Activated CD8-positive, alpha-beta T cell treated with anti-CD3 and anti-CD28 coated beads for 36 hours (primary cell): ENCODE measurements around the gene ABR. TPM values are rescaled to one million over a fixed set of nuclear protein-coding genes. Genes with fewer than 3 reads are reported as not detected.
"Not testable (repeated sequence)": the region's sequence is repeated elsewhere in the genome, so short reads cannot be mapped to it uniquely, and the experiment has no call there.

Experiments
- ATAC-seq: fragments of 200-7000 bp; cut with Tn5 transposase; one replicate; pipeline ENCODE4 v1.10.0; 2021; ENCODE audit warnings: mild to moderate bottlenecking, moderate library complexity
- CTCF ChIA-PET: fragments of 350-600 bp; sonication (Branson Sonifier 250); formaldehyde crosslinking; loops from one replicate; lab custom pipeline; 2021; ENCODE audit warnings: antibody characterized with exemption; lab: Charles Lee
- POLR2A ChIA-PET: fragments of 350-600 bp; sonication (Branson Sonifier 250); formaldehyde crosslinking; loops from one replicate; lab custom pipeline; 2021; ENCODE audit warnings: antibody characterized with exemption; lab: Charles Lee
- DNase-seq: peaks from one replicate; pipeline ENCODE4 v3.0.0-alpha.2; 2020
- H3K27ac Mint-ChIP-seq: one replicate; pipeline ENCODE4 v1.8.0; 2021; ENCODE audit warnings: mild to moderate bottlenecking, mixed read lengths
- H3K27me3 Mint-ChIP-seq: one replicate; pipeline ENCODE4 v1.8.0; 2021; ENCODE audit warnings: mixed read lengths
- H3K36me3 Mint-ChIP-seq: one replicate; pipeline ENCODE4 v1.8.0; 2021; ENCODE audit warnings: low read depth, mixed read lengths
- H3K4me1 Mint-ChIP-seq: one replicate; pipeline ENCODE4 v1.8.0; 2021; ENCODE audit warnings: low read depth, mixed read lengths
- H3K4me3 Mint-ChIP-seq: one replicate; pipeline ENCODE4 v1.8.0; 2021; ENCODE audit warnings: mild to moderate bottlenecking, moderate library complexity, mixed read lengths
- H3K9me3 Mint-ChIP-seq: one replicate; pipeline ENCODE4 v1.8.0; 2021; ENCODE audit warnings: mixed read lengths
- CTCF ChIP-seq: fragments of 200-600 bp; IDR thresholded peaks from one replicate; pipeline ENCODE4 v1.8.0; 2022; ENCODE audit warnings: antibody characterized with exemption, mild to moderate bottlenecking
- intact Hi-C: fragments of 100-400 bp; cut with micrococcal nuclease; formaldehyde crosslinking; loops from one replicate; pipeline ENCODE4 v1.10.0; 2022
- total RNA-seq, 2 experiments: library from RNA; stranded (reverse); gene quantifications; one replicate each; pipeline ENCODE4 v1.2.3, GENCODE V29; 2021

The ABR gene
- total RNA-seq, 2 experiments from 2014 or later = 44.4 to 46.6 TPM

- Mint-ChIP-seq H3K27me3 (no peaks in the 10 kb centered on the region), H3K4me1 (peaks cover 4% of the 10 kb centered on the region), H3K36me3 (no peaks in the 10 kb centered on the region), H3K27ac (no peak overlapping the region), H3K9me3 (no peaks in the 10 kb centered on the region), H3K4me3 (no peak overlapping the region)
- no peak for TF ChIP-seq CTCF
- ChIA-PET CTCF (interaction anchor here (1.4 to 1.8 kb wide), 2 partner anchors 8 to 10 kb away, joined by 4 to 5 read pairs; no protein-coding TSS in a partner anchor), POLR2A (no interaction called here)
- ATAC-seq = no peak
- intact Hi-C loops = no loop called here
- no peak for DNase-seq
These were observed 131.8 kb downstream of the ABR start for GRCh38 chr17:1047879-1048470.

GRCh38 chr17:1047177-1047878 lies 132.5 kb downstream of the ABR start:
- intact Hi-C loops = no loop called here
- H3K27me3 Mint-ChIP-seq = no peaks in the 10 kb centered on the region
- no peak for ATAC-seq
- POLR2A ChIA-PET = no interaction called here
- DNase-seq = no peak
- H3K9me3 Mint-ChIP-seq = no peaks in the 10 kb centered on the region
- CTCF ChIA-PET = interaction anchor here (1.4 to 1.8 kb wide), 2 partner anchors 9 to 11 kb away, joined by 4 to 5 read pairs; no protein-coding TSS in a partner anchor
- peaks cover 1% of the 10 kb centered on the region for H3K36me3 Mint-ChIP-seq
- H3K27ac Mint-ChIP-seq = no peak overlapping the region
- peaks cover 4% of the 10 kb centered on the region for H3K4me1 Mint-ChIP-seq
- no peak for TF ChIP-seq CTCF
- H3K4me3 Mint-ChIP-seq = no peak overlapping the region

GRCh38 chr17:1045456-1045855 lies 134.3 kb downstream of the ABR start:
- intact Hi-C loops = no loop called here
- DNase-seq (no peak), ATAC-seq (no peak)
- Mint-ChIP-seq H3K4me3 (no peak overlapping the region), H3K36me3 (peaks cover 6% of the 10 kb centered on the region), H3K27ac (no peak overlapping the region), H3K9me3 (no peaks in the 10 kb centered on the region), H3K4me1 (no peaks in the 10 kb centered on the region), H3K27me3 (no peaks in the 10 kb centered on the region)
- POLR2A ChIA-PET = no interaction called here
- CTCF ChIA-PET = interaction anchor here (2.0 kb wide), 1 partner anchor 13 kb away, joined by 5 read pairs; no protein-coding TSS in a partner anchor
- TF ChIP-seq CTCF = no peak

- H3K4me3 Mint-ChIP-seq, H3K36me3 Mint-ChIP-seq, H3K27me3 Mint-ChIP-seq, DNase-seq, intact Hi-C loops, H3K9me3 Mint-ChIP-seq, ATAC-seq, H3K4me1 Mint-ChIP-seq, H3K27ac Mint-ChIP-seq: not testable (repeated sequence)
- ChIA-PET CTCF (interaction anchor here (1.4 to 2.0 kb wide), 3 partner anchors 11 to 14 kb away, joined by 4 to 7 read pairs (median 5); no protein-coding TSS in a partner anchor), POLR2A (interaction anchor here (0.5 kb wide), 1 partner anchor 64 kb away, joined by 3 read pairs; no protein-coding TSS in a partner anchor)
These were observed 135.3 kb downstream of the ABR start for GRCh38 chr17:1044387-1045009.

GRCh38 chr17:1043601-1044251 lies 136.1 kb downstream of the ABR start:
- H3K4me3 Mint-ChIP-seq = no peak overlapping the region
- POLR2A ChIA-PET = interaction anchor here (0.6 to 1.1 kb wide), 2 partner anchors 60 to 525 kb away, joined by 3 read pairs; no protein-coding TSS in a partner anchor
- intact Hi-C loops = no loop called here
- no peaks in the 10 kb centered on the region for H3K4me1 Mint-ChIP-seq
- TF ChIP-seq CTCF = no peak
- H3K9me3 Mint-ChIP-seq = no peaks in the 10 kb centered on the region
- peaks cover 6% of the 10 kb centered on the region for H3K36me3 Mint-ChIP-seq
- DNase-seq (no peak), ATAC-seq (no peak)
- CTCF ChIA-PET = interaction anchor here (1.4 to 1.5 kb wide), 2 partner anchors 12 to 15 kb away, joined by 4 to 7 read pairs; no protein-coding TSS in a partner anchor
- H3K27ac Mint-ChIP-seq = no peak overlapping the region
- no peaks in the 10 kb centered on the region for H3K27me3 Mint-ChIP-seq
